Gastroesophageal sphincter (tissue), 4 donors: ENCODE results near the gene USP38. TPM values are rescaled to one million over a fixed set of nuclear protein-coding genes. Genes with fewer than 3 reads are reported as not detected.
A peak's percentile ranks its signal among the peaks of the same experiment; 100 is the strongest.
"Not testable (repeated sequence)": the region's sequence is repeated elsewhere in the genome, so short reads cannot be mapped to it uniquely, and the experiment has no call there.

Experiments used
- ATAC-seq: fragments of 150-250 bp; one replicate; pipeline ENCODE4 v1.9.1; 2016; ENCODE audit warnings: mild to moderate bottlenecking, moderate library complexity
- H3K27ac ChIP-seq, 4 donors: fragments of 200-600 bp; sonication (generic) in 3 of 4; 1 replicate in 3 of 4; 2 replicates in 1 of 4; pipeline ENCODE4 v1.5.1; 2016 to 2019
- H3K27me3 ChIP-seq: fragments of 200-600 bp; sonication (generic); one replicate; pipeline ENCODE4 v1.5.1; 2019
- H3K36me3 ChIP-seq, 2 donors: fragments of 200-600 bp; sonication (generic); one replicate each; pipeline ENCODE4 v1.5.1; 2019; ENCODE audit warnings: control low read depth in 1 of 2
- H3K4me1 ChIP-seq, 3 donors: fragments of 200-600 bp; sonication (generic); 1 replicate in 2 of 3; 2 replicates in 1 of 3; pipeline ENCODE4 v1.5.1; 2016 to 2019; ENCODE audit warnings: control low read depth in 2 of 3
- H3K4me3 ChIP-seq, 2 donors: fragments of 200-600 bp; sonication (generic); one replicate each; pipeline ENCODE4 v1.5.1; 2019; ENCODE audit warnings: mild to moderate bottlenecking in 1 of 2, moderate library complexity in 1 of 2
- H3K9me3 ChIP-seq, 3 donors: fragments of 200-600 bp; sonication (generic); one replicate each; pipeline ENCODE4 v1.5.1; 2017 to 2019; ENCODE audit warnings: control low read depth in 2 of 3
- CTCF ChIP-seq, 4 experiments: fragments of 200-600 bp in 2 of 4; fragments of 450-650 bp in 2 of 4; sonication (generic) in 1 of 4; IDR thresholded peaks; one replicate each; pipeline ENCODE4 v1.5.1; 2017 to 2019; ENCODE audit warnings: antibody characterized with exemption in 4 of 4, mild to moderate bottlenecking in 2 of 4, moderate library complexity in 2 of 4
- POLR2A ChIP-seq, 2 donors: fragments of 450-650 bp; IDR thresholded peaks; one replicate each; pipeline ENCODE4 v1.6.1; 2017; ENCODE audit warnings: antibody characterized with exemption in 2 of 2, mild to moderate bottlenecking in 2 of 2, moderate library complexity in 1 of 2
- POLR2AphosphoS5 ChIP-seq: sonication (generic); formaldehyde crosslinking; IDR thresholded peaks from one replicate; pipeline ENCODE4 v1.6.1; 2017; ENCODE audit warnings: antibody characterized with exemption
- WGBS, 2 donors: methylation state at CpG; one replicate each; pipeline ENCODE4 v1.1.5; 2018; ENCODE audit warnings: low coverage in 1 of 2; 5-methylcytosine and 5-hydroxymethylcytosine counted together
- total RNA-seq, 4 donors: library from RNA; depleted of rRNA; stranded (reverse); fragments of >200 nt; gene quantifications; one replicate each; pipeline ENCODE4 v1.1.0, GENCODE V29; 2016

USP38 gene
- total RNA-seq, 4 donors from 2014 or later = 24.2 to 29.9 (median 26.5) TPM

DNA sequence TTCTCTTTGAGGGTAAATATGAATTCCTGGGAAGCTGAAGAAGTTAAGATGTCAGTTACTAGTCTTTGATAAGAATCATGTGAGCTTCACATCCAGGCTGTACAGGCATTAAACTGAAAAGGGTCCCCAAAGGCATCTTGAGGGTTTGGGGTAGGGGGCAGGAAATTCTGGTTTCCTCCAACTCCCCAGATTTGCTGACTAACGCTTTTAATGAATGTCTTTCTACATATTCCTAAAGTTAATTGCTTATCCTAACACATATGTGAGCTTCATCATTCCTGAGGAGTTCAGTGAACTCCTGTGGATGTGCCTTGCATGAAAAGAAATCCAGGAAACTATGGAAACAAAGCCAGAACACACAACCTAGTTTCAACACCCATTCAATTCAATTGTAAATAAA, 78.1 kb downstream of the USP38 start:
- 61 to 70% methylated on average over 1 of the region's 1 CpG for WGBS, 2 donors
- H3K9me3 ChIP-seq = peaks cover 0 to 5% (median 0%) of the 10 kb centered on the region in 3 donors
- H3K4me1 ChIP-seq = no peaks in the 10 kb centered on the region
- no peak overlapping the region for H3K27ac ChIP-seq
- ATAC-seq = no peak
- no peaks in the 10 kb centered on the region for H3K36me3 ChIP-seq
- no peak for TF ChIP-seq CTCF (IDR thresholded peaks at IDR 0.05)
- no peak overlapping the region for H3K4me3 ChIP-seq
- H3K27me3 ChIP-seq = no peaks in the 10 kb centered on the region

- not testable (repeated sequence) for H3K27me3 ChIP-seq, H3K4me3 ChIP-seq, H3K36me3 ChIP-seq, ATAC-seq, H3K27ac ChIP-seq, H3K9me3 ChIP-seq
- WGBS, 2 donors = 100% methylated on average over 1 of the region's 2 CpGs; no CpG with 5 or more reads in 1 of the 2 donors
- peaks cover 0 to 11% (median 0%) of the 10 kb centered on the region in 3 donors for H3K4me1 ChIP-seq
Measured at GRCh38 chr4:143267690-143268089, 83.0 kb downstream of the USP38 start.

- peaks cover 0 to 5% (median 0%) of the 10 kb centered on the region in 3 donors for H3K9me3 ChIP-seq
- H3K27ac ChIP-seq = peak overlapping the region in 3 of 4 donors; percentile 64 to 67 (median 64)
- no peaks in the 10 kb centered on the region for H3K36me3 ChIP-seq
- ATAC-seq = peak; percentile 81
- WGBS, 2 donors = 47 to 53% methylated on average over 2 of the region's 2 CpGs
- H3K27me3 ChIP-seq = no peaks in the 10 kb centered on the region
- peak; percentile 86 for TF ChIP-seq POLR2AphosphoS5
- TF ChIP-seq POLR2A (IDR thresholded peaks at IDR 0.05) = no peak
- no peak overlapping the region for H3K4me3 ChIP-seq
- H3K4me1 ChIP-seq = peaks cover 0 to 11% (median 0%) of the 10 kb centered on the region in 3 donors
Measured at GRCh38 chr4:143270256-143270838, 85.6 kb downstream of the USP38 start.

Other genes starting within 250 kb of the USP38 start
- 100 to 1,000 TPM; 102 to 129 (median 118) TPM for gene GAB1, start 152.0 kb downstream of the USP38 start, total RNA-seq